HG02885 (cell line): ENCODE measurements around the gene FZR1.

Experiments used
- ATAC-seq: cut with Tn5 transposase; IDR thresholded peaks from one replicate; pipeline ENCODE4 v1.9.1; 2021; ENCODE audit warnings: mild to moderate bottlenecking; ENCODE audit not compliant: unreplicated experiment, poor library complexity

FZR1 gene

DNA sequence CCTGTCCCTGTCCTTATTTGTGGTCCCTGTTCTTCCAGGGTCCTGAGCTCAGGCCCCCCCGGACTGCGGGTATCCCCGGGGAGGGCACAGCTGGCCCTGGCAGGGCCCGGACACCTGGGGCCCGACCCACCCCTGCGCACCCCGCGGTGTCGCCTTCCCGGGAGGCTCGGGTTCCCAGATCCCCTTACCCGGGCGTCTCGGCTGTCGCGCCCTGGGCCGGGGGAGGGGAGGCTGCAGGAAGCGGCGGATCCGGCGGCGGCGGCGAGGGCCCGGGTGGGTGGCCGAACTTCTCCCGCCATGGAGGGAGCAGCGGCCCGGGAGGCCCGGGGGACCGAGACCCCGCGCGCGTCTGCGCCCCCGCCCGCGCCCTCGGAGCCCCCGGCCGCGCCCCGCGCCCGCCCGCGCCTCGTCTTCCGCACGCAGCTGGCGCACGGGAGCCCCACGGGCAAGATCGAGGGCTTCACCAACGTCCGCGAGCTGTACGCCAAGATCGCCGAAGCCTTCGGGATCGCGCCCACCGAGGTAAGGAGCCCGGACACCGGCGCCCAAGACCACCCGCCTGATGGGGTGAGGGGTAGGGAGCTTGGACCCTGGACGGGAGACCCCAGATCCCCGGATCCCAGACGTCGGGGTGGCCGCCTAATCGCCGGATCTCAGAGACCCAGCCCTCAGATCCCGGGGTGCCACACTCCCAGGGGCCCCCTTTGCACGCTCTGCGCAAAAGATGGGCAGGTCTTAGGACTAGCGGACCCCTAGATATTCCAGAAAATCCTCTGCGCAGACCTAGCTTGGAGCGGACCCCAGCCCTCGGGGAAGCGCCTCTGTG, 79.4 kb downstream of the FZR1 start, which contains the start of gene GIPC3:
GIPC3 (plus strand) TSS at position 178 of the 826 bp plus-strand sequence; CDS start at position 298, 120 bp downstream.
- ATAC-seq: no peak

GRCh38 chr19:3586127-3586626, 80.1 kb downstream of the FZR1 start:
- ATAC-seq: no peak

DNA sequence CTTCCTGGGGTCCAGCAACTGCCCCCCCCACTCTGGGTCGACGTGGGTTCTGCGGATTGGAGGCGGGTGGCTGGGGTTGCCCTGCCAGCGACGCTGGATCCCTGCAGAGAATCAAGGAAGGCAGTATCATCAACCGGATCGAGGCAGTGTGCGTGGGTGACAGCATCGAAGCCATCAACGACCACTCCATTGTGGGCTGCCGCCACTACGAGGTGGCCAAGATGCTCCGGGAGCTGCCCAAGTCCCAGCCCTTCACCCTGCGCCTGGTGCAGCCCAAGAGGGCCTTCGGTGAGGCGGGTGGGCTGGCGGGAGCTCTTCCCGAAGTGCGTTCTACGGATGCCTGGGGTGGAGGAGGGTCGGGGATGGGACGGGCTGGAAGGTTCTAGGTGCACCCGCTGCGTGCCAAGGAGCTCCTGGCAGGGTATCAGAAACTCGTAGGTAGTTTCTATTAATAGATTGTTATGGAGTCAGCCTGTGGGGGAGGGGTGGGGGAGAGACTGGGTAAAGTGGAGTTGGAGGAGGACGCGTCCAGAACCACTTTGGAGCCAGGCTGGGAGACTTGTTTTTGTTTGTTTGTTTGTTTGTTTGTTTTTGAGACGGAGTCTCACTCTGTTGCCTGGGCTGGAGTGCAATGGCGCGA, 80.7 kb downstream of the FZR1 start:
- ATAC-seq: no peak
